Measurements from ENCODE around the gene GAB2. TPM values are rescaled to one million over a fixed set of nuclear protein-coding genes. Genes with fewer than 3 reads are reported as not detected.

Gene GAB2
- polyA plus RNA-seq, 3 donors = 2.8 to 39.4 (median 4.4) TPM

DNA sequence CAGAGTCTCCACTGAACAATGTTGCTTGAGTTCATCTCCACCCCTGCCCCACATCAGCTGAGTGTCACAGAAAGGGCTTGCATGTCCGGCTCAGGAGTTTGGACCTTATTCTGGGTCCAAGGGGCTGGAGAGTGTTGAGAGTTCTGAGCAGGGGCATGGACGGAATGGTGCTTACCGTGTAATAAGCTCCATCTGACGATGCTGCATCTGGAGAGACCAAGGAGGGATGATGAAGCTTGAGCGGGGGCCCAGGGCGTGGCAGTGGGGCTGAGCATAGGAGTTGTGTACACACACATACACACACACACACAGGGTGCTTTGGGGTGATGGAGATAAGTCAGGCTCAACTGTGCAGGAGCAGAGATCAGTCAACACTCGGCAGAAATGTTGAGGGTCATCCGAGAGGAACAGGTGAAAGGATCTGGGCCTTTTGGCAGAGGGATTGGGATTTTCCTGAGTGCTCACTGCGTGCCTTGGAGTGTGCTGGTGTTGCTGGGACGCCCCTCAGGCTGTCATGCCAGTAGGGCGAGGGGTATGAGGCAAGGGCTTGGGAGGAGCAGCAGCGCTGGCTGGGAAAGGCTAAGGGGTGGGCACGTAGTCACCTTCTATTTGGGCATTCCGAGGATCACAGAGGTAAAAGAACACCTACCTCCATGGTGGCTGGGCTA is 226.6 kb downstream of the GAB2 start:
- peaks cover 0 to 3% of the 10 kb centered on the region in 2 donors for H3K36me3 ChIP-seq (replicated peaks in 1 of 2; ENCODE audit: control insufficient read depth in 1 of 2, insufficient read depth in 2 of 2, low read length in 2 of 2)
- no peak overlapping the region for H3K4me3 ChIP-seq (replicated peaks in 1 of 3; ENCODE audit: low read depth in 2 of 3, low read length in 3 of 3)
- Mint-ChIP-seq H3K27ac (peak overlapping the region in 1 of 7 donors; percentile 26), H3K4me1 (peaks cover 56% of the 10 kb centered on the region), H3K27me3 (ENCODE audit: low read depth in 3 of 3) (peaks cover 2 to 4% (median 3%) of the 10 kb centered on the region in 3 donors), H3K36me3 (peaks cover 31 to 34% of the 10 kb centered on the region in 2 donors), H3K4me3 (no peak overlapping the region), H3K9me3 (peaks cover 0 to 5% (median 2%) of the 10 kb centered on the region in 7 donors)
- peaks cover 0 to 3% of the 10 kb centered on the region in 2 donors for H3K27me3 ChIP-seq (ENCODE audit: control insufficient read depth in 2 of 2, insufficient read depth in 2 of 2, low read length in 2 of 2)
- no peak for DNase-seq
- TF ChIP-seq, protein P1, sequence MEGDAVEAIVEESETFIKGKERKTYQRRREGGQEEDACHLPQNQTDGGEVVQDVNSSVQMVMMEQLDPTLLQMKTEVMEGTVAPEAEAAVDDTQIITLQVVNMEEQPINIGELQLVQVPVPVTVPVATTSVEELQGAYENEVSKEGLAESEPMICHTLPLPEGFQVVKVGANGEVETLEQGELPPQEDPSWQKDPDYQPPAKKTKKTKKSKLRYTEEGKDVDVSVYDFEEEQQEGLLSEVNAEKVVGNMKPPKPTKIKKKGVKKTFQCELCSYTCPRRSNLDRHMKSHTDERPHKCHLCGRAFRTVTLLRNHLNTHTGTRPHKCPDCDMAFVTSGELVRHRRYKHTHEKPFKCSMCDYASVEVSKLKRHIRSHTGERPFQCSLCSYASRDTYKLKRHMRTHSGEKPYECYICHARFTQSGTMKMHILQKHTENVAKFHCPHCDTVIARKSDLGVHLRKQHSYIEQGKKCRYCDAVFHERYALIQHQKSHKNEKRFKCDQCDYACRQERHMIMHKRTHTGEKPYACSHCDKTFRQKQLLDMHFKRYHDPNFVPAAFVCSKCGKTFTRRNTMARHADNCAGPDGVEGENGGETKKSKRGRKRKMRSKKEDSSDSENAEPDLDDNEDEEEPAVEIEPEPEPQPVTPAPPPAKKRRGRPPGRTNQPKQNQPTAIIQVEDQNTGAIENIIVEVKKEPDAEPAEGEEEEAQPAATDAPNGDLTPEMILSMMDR (IDR thresholded peaks at IDR 0.05) = no peak
- H4K20me1 ChIP-seq (ENCODE audit: insufficient read depth, low read length) = peaks cover 8% of the 10 kb centered on the region
- no peak overlapping the region for H3K9ac ChIP-seq (ENCODE audit: insufficient read depth, low read length, poor library complexity, severe bottlenecking)
- H3K4me2 ChIP-seq (replicated peaks; ENCODE audit: extremely low read depth, low read length, poor library complexity, severe bottlenecking) = no peak overlapping the region
- intact Hi-C loops (cut with micrococcal nuclease) = loop anchor here in 1 of 2 donors (5.0 kb wide), 1 partner anchor 54 kb away; the partner anchor contains the start of gene ALG8
- no peak overlapping the region for H2AFZ ChIP-seq (ENCODE audit: insufficient read depth, low read depth, low read length, poor library complexity, severe bottlenecking)
- H3K79me2 ChIP-seq (ENCODE audit: insufficient read depth, low read length) = peaks cover 33% of the 10 kb centered on the region
- H3K4me1 ChIP-seq (ENCODE audit: control insufficient read depth in 1 of 2, insufficient read depth in 2 of 2, low read length in 2 of 2) = peaks cover 42 to 54% of the 10 kb centered on the region in 2 donors
- no peaks in the 10 kb centered on the region for H3K9me3 ChIP-seq (replicated peaks in 1 of 2; ENCODE audit: control insufficient read depth in 1 of 2, insufficient read depth in 1 of 2, low read length in 2 of 2)
- 100% methylated on average over 6 of the region's 14 CpGs for WGBS (ENCODE audit: insufficient coverage)
- H3K27ac ChIP-seq (ENCODE audit: low read depth in 1 of 2, low read length in 2 of 2) = no peak overlapping the region

DNA sequence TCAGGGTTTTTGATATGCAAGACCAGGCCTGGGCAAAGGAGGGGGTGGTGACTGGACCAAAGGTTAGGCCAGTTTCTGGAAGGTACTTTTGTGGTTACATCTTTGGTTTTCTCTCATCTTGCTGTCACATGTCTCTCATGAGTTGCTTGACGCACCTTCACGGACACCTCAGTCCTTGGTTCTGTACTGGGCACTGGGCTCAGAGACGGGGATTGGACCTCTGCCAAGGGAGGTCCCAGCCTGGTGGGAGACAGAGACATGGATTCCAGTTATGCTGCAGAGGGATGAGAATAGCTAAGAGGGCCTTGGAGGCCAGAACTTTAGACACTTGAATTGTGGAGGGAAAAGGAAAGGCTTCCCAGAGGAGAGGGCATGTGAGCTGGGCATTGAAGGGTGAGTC is 227.2 kb downstream of the GAB2 start:
- intact Hi-C loops (cut with micrococcal nuclease) = loop anchor here in 1 of 2 donors (5.0 kb wide), 1 partner anchor 53 kb away; the partner anchor contains the start of gene ALG8
- no peak overlapping the region for H3K4me3 Mint-ChIP-seq
- peaks cover under 1 to 3% (median 2%) of the 10 kb centered on the region in 3 donors for H3K27me3 Mint-ChIP-seq (ENCODE audit: low read depth in 3 of 3)
- H3K36me3 ChIP-seq (replicated peaks in 1 of 2; ENCODE audit: control insufficient read depth in 1 of 2, insufficient read depth in 2 of 2, low read length in 2 of 2) = peaks cover 3 to 6% of the 10 kb centered on the region in 2 donors
- peaks cover 8% of the 10 kb centered on the region for H4K20me1 ChIP-seq (ENCODE audit: insufficient read depth, low read length)
- H3K4me2 ChIP-seq (replicated peaks; ENCODE audit: extremely low read depth, low read length, poor library complexity, severe bottlenecking) = peak overlapping the region; percentile 99
- DNase-seq = no peak
- H3K9ac ChIP-seq (ENCODE audit: insufficient read depth, low read length, poor library complexity, severe bottlenecking) = no peak overlapping the region
- no peak overlapping the region for H3K4me3 ChIP-seq (replicated peaks in 1 of 3; ENCODE audit: low read depth in 2 of 3, low read length in 3 of 3)
- peaks cover 33 to 35% of the 10 kb centered on the region in 2 donors for H3K36me3 Mint-ChIP-seq
- H3K79me2 ChIP-seq (ENCODE audit: insufficient read depth, low read length) = peaks cover 34% of the 10 kb centered on the region
- no peak overlapping the region for H2AFZ ChIP-seq (ENCODE audit: insufficient read depth, low read depth, low read length, poor library complexity, severe bottlenecking)
- H3K27me3 ChIP-seq (ENCODE audit: control insufficient read depth in 2 of 2, insufficient read depth in 2 of 2, low read length in 2 of 2) = no peaks in the 10 kb centered on the region
- 85% methylated on average over 3 of the region's 3 CpGs for WGBS (ENCODE audit: insufficient coverage)
- H3K27ac Mint-ChIP-seq = peak overlapping the region in 3 of 7 donors; percentile 10 to 50 (median 42)
- H3K4me1 ChIP-seq (ENCODE audit: control insufficient read depth in 1 of 2, insufficient read depth in 2 of 2, low read length in 2 of 2) = peaks cover 42 to 54% of the 10 kb centered on the region in 2 donors
- peaks cover 57% of the 10 kb centered on the region for H3K4me1 Mint-ChIP-seq
- H3K9me3 Mint-ChIP-seq = peaks cover 0 to 3% (median 0%) of the 10 kb centered on the region in 7 donors
- H3K9me3 ChIP-seq (replicated peaks in 1 of 2; ENCODE audit: control insufficient read depth in 1 of 2, insufficient read depth in 1 of 2, low read length in 2 of 2) = no peaks in the 10 kb centered on the region
- no peak overlapping the region for H3K27ac ChIP-seq (ENCODE audit: low read depth in 1 of 2, low read length in 2 of 2)
- TF ChIP-seq, protein P1 (IDR thresholded peaks at IDR 0.05) = no peak

Measured in CD14-positive monocyte (primary cell).